Measurements from ENCODE around the gene EDN2.

Gene EDN2

DNA sequence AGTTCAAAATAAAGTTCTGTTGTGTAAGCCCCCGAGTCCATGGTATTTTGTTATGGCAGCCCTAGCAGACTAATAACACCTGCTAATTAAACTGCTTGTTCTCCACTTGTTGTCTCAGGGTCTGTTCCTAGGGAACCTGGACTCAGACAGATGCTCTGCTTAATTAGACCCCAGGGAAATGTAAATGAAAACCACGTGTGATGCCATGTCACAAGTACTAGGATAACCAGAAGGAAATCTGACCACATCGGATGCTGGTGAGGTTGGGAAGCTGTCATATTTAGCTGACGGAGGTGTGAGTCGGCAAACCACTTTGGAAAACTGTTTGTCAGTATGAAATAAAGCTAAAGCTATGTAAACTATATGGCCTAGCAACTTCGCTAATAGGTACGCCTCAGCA is 19.6 kb downstream of the EDN2 start:
- DNase-seq (ENCODE audit: low spot score) = no peak

DNA sequence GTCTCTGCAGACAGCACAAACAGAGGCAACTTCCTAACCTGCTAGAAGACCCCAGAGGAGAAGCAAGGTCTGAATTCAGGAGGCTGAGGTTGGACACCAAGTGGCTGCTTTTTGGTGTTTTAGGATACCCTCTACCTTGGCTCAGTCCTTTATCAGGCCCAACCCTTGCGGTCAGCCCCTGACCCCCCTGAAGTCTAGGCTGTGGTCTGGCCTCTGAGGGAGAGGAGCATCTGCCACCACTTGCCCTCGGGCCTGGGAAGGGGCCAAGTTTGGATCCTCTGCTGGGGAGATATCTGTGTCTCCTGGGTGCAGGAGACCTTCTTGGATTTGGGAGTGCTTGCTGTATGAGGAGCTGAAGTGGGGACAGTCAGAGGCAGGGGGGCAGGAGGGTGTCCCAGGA is 21.0 kb downstream of the EDN2 start:
- no peak for DNase-seq (ENCODE audit: low spot score)

DNA sequence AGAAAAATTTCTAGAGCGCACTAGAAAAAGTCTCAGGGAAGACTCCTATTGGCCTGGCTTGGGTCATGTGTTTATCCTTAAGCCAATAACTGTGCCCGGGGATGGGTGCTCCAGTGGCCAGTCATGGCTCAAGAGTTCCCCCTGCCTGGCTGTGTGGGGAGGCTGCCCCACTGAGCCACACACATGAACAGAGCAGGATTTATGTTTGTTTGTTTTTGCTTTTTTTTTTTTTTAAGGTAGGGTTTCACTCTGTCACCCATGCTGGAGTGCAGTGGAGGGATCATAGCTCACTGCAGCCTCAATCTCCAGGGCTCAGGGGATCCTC is 21.8 kb downstream of the EDN2 start:
- DNase-seq (ENCODE audit: low spot score) = no peak

DNA sequence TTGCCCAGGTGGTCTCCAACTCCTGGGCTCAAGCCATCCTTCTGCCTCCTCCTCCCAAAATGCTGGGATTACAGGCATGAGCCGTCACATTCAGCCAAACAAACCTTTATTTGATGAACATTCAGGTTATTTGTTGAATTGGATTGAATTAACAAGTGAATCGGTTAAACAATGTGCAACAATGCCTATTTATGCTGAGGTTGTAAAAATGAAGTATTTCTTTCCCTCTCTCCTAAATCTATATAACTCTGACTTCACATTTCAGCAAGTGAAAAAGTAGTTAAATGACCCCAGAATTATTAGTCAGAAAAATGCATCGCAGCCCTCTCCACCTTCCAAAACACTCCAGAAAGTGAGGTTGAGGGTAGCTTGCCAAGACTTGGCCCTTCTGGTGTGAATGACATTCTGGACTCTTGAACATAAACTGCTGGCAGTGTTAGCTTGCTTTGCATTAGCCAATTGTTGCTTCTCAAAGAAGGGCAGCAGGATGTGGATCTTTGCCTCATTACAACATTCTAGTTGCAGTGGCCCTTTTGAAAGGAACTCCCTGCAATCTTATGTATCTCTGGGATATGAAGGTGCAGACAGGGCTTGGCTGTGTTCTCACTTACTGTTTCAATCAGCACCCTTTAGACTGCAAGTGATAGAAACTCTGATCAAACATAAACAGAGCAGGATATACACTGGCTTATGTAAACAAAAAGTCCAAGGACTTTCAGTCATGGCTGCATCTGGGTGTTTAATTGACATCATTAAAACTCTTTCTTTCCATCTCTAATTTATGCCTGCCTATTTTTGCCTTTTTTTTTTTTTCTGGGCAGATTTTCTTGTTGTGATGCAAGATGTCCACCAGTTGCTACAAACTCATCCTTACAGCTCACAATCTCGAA is 22.4 kb downstream of the EDN2 start:
- no peak for DNase-seq (ENCODE audit: low spot score)

DNA sequence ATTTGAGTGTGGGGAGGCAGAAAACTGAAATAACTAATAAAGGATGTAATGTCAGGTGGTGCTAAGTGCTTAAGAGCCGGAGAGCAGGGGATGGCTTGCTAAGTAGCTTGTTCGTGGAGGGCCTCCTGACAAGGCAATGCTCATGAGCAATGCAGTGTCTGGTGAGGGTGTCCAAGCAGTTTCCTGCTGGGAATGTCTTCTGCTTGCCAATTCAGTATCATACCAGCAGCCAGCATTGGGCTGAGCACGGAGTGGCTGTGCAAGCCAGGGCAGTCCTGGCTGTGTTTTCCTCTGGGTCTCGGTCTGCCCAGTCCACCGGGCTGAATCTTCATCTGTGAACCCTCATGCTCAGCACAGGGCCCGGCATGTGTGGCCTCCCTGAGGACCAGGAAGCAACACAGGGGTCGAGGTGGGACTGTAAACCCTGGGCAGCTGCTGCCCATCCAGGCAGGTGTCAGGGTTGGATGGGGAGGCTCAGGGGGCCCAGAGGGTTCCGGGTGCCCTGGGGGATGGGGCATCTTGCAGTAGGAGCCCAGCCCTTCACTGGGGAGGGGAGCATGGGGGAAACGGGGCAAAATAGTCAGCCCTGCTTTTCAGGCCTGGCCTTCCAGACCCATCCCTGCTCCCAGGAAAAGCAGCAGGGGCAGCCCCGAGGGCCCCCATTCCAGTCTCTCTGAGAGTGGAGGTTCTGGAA is 27.5 kb downstream of the EDN2 start:
- DNase-seq (ENCODE audit: low spot score) = no peak

DNA sequence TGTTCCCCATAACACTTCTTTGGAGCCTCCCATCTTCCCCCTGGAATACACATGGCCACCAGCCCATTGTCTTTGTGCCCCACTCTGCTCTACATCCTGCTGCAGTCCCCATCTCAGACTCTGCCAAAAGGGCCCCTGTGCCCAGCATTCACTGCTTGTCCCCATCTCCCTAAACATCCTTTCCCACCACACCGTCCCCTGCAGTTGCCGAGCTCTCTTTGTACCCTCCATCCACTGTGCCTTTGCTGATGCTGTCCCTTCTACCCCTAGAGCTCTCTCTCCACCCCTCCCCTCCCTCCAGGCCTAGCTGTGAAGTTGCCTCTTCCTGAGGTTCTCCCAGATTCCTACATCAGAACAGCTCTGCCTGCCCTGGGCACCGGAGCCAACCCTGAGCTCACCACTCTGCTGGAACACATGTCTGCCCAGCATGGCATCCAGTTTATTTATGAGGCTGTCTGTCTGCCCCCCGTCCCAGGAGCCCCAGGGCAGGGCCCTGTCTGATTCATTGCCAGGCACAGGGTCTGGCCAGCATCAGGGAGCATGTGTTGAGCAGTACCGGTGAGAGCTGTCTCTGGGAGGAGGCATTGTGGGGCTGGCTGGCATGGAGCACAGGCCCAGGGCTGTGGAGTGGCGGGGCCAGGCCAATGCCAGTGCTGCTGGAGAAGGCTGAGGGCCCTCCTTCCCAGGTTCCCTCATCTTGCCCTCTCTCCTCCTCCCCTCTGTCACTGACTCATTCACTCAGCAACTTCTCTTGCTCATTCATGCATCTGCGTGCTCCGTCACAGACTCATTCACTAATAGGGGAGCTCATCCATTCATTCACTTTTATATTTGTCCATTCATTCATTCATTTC is 28.8 kb downstream of the EDN2 start:
- no peak for DNase-seq (ENCODE audit: low spot score)

DNA sequence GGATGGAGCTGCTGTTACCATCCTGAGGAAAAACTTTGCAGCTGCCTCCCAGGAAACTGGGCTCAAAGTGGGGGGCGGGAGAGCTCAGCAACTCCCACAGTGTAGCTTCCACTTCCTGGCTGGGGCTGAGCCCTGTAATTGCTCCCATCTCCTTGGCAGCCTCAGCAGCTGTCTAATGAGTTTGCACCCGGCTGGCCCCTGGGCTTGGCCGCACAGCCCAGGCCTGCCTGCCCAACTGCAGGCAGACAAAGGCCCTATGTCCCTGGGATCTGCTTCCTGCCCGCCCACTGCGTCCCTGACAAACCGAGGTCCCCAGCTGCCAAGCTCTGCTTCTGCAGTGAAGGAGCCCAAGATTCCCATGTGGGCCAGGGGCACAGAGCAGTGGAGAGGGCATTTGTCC is 30.1 kb downstream of the EDN2 start:
- no peak for DNase-seq (ENCODE audit: low spot score)

DNA sequence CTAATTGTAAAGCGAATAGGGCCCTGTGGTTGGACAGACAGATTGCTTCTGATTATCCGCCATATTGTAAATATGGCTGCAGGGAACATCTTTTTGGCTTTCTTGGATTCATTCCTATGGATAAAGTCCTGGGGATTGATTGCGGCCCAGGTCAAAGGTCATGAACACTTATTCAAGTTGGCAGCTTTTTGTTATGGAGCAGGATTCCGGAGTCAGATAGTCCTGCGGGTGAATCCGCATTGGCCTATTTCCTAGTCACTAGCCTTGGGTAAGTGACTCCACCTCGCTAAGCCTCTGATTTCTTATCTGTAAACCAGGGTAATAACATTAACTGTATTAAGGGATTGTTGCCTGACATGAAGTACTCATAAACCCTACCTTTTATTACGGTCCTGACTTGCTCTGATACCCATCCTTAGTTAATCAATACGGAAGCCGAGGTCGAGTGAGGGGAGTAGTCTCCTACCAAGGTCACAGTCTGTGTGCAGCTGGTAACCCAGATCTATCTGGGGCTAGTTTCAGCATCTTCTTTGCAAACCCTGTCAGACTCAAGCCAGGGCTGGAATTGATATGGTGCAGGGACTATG is 31.7 kb downstream of the EDN2 start:
- no peak for DNase-seq (ENCODE audit: low spot score)

DNA sequence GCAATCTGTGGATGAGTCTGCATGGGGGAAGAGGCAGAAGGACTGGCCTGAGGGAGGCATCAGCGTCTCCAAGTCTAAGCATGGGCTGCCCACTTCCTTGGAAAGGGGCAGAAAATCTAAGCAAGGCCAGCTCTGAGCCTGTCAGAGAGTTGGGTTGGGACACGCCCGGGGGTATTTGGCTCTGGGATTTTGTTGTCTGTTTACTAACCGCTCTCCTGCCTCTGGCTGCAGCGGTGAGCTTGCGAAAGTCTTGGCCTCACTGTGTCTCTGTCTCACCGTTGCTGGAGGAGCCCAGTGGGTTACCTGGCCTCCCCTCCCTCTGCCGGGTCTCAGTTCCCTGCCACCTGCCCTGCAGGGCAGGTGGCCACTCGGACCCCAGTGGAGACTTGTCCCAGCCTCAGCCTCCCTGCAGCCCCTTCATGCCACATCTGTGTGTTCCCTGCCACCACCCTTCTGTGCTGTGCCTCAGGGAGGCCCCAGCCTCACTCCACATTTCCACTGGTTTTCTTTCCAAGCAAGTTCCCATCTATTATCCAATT is 33.7 kb downstream of the EDN2 start:
- no peak for DNase-seq (ENCODE audit: low spot score)

DNA sequence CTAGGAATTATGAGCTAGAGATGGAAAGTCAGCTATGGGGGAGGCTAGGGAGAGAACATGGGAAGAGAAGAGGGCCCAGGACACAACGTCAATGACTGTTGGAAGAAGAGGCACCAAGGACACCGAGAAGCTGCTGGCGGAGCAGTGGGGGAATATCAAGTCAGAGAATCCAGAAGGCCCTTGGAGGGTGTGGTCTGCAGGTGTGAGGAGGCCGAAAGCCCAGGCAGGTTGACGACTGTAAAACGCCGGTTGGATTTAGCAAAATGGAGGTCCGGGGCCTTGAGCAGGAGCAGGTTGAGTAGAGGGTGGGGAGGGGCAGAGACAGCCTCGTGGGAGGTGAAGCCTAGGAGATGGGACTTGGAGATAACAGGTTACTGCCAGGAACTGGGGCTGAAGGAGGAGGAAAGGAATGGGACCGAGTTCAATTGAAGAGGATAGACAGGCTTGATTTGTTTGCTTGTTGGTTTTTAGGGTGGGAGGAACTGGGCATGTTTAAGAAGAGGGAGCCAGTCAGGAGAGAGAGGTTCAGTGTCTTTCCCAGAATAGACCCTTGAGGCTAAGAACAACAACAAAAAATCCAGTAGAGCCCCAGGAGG is 35.1 kb downstream of the EDN2 start:
- DNase-seq (ENCODE audit: low spot score) = no peak

DNA sequence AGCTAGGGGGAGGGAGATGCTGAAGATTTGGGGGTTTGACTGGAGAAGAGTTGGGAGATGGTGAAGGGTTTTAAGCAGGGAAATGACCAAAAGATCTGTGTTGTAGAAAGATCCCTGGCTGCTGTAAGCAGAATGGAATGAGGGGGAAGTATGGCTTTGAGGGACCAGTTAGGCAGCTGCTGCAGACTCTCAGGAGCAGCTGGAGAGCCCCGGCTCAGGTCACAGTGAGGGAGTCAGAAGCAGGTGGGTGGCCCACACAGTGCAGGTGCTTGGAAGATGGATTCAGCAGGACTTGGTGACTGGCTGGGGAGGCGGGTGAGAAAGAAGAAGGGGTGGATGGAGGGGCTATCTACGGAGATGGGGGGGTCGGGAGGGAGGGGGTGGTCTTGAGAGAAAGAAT is 35.7 kb downstream of the EDN2 start:
- DNase-seq (ENCODE audit: low spot score) = no peak

DNA sequence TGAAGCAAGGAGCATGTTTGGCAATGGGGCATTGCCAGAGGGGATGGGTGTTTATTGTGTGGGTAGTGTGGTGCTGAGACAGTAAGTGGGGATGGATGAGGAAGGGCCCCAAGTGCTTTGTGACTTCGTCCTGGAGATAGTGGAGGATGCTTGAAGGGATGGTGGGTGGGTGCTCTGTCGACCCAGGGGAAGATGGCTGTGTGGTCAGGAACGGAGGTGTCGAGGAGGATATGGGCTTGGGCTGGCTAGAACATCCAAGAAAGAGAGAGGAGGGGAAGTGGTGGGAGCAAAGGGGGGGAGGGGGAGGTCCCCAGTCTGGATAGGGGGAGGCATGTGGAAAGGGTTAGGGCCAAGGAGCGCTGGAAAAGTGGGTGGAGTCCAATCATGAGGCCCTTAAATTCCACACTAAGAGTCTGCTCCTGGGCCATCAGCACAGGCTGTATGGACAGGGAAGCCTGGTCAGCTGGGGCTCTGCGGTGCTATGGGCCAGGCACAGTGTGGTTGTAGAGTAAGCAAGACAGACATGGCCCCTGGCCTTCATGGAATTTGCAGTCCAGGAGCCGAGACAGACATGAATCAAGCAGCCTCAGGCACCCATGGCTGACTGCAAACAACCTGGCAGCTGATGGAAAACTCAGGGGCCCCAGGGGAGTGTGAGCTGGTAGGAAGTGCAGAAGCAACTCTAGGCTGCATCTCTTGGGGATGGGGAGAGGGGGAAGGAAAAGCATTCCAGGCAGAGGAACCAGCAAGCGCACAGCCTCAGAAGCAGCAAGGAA is 36.3 kb downstream of the EDN2 start:
- no peak for DNase-seq (ENCODE audit: low spot score)

DNA sequence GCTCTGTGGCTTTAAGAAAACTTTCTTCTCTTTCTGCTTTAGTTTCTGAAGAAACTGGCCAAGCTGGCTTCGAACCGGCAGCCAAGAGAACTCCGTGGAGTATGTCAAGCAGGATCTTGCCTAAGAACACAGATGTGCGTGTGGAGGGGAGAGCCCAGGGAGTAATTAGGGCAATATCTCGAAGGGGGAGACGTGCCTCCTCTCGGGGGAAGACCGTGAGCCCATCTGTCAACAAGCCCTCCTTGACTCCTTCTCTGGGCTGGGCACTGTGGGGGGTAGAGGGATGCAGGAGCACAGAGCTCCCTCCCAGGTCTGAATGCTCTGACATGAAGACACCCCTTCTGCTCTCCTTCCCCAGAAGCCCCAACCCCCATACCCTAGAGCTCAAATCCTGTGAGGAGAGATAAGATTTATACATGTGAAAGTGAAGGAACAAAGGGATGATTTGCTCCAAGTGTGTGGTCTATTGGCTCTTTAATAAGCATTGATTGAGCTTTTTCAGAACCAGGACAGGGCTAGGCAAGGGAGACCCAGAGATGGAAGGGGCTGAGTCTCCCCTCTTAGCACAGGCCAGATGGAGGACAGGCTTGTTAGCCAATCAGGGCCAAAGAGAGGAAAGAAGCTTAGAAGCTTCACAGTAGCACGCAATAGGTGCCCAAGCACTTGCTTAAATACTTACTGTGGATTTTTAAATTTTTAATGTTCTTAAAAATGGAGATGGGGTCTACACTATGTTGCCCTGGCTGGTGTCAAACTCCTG is 37.5 kb downstream of the EDN2 start:
- DNase-seq (ENCODE audit: low spot score) = no peak

DNA sequence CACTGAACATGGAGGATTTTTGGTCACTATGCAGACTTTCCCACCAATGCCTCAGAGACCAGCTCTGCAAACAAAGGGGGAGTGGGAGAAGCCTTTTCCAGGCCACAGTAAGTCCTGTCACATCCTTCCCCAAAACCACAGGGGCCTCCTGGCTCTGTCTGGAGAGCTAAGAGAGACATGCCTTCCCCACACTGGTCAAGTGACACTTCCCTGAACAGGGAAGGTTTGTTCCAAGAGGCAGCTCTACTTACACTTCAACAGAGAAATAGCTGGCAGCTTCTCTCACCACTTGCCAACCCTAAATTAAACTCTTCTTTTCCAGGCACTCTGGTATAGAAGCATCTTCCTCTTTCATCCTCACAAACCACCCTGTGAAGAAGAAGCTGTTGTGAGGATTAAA is 39.7 kb downstream of the EDN2 start:
- no peak for DNase-seq (ENCODE audit: low spot score)

DNA sequence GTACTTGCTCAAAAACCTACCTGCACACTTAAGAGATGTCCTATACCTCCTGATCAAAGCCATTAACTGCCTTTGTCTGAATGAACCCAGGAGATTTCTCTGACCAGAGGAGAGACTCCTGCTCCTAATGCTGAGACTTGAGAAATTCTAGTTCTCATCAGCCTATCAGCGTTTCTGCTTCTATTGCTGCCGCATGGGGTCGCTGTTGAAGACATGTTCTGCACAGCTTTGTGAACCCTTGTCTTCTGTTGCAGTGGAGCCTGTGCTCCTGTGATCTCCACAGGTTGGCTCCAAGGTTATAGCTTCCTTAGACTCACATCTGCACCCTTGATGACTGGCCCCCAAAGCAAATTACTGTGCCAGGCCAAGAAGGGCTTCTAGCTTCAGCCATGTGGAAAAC is 40.2 kb downstream of the EDN2 start:
- no peak for DNase-seq (ENCODE audit: low spot score)

DNA sequence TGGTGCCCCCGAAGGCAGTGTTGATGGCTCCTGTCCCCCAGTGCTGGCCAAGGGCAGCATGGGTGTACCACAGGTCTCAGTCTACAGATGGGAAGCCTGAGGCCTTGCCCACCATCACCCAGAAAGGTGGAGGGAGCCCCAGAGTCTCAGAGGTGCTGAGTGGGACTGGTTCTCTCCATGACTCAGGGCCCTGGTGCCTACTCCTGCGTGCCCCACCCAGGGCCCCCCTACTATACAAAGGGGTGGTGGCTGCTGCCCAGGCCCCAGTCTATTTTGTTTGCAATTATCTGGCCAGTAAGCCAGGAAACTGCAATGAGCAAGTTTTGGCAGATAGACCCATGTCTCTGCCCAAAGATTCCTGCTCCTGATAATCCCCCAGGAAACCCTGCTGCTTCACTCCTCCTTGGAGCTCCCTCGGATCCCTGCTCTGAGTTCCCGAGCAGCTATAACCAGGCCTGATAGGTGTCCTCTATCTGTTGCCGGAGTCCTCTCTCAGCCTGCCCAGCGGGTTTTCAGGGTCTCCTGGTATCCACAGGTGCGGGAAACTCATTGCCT is 41.7 kb downstream of the EDN2 start:
- DNase-seq (ENCODE audit: low spot score) = no peak

DNA sequence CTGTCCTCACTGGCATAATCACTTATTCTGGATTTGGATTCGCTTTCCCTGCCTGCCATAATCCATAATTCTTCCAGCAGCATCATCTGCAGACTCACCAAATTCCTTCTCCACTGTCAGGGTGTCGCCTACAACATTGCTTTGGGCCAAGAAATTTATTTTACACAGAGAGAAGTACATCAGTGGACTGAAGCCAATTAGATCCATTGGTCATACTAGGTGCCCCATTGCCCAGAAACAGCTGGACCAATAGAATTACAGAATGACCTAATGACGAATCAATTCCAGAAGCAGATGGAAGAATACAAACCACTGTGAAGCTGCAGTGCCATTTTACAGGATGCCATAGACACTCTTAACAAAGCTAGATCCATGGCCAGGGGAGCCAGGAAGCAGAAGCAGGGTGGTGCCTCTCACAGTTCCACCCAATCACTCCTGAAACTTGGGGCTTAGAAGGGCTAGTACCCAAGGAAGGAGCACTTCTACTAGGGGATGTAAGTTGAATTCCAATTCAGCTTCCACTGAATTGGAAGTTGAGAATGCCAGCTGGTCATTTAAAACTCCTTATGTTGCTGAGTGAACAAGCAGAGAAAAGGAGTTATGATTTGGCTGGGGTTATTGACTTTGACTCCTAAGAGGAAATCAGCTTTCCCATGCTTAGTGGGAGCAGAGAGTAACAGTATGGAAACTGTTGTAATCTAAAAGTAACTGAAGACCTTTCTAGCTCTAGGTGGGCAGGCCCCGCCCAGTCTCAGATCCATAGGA is 44.0 kb downstream of the EDN2 start:
- DNase-seq (ENCODE audit: low spot score) = no peak

DNA sequence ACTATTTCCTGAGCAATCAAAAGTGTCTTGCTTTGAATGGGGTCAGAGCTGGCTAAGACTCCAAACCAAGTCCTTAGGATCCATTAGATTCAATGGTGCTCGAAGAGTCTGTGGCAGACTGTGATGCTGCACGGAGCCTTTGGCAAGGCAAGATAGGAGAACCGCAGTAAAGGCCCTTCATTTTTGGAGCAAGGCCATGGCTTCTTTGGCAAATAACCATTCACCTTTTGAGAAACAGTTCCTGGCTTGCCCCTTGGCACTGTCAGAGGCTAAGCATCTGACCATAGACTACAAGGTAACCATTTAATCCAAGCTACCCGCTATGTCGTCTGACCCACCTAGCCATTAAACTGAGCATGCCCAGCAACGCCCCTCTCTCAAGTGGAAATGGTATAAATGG is 45.2 kb downstream of the EDN2 start:
- DNase-seq (ENCODE audit: low spot score) = no peak

DNA sequence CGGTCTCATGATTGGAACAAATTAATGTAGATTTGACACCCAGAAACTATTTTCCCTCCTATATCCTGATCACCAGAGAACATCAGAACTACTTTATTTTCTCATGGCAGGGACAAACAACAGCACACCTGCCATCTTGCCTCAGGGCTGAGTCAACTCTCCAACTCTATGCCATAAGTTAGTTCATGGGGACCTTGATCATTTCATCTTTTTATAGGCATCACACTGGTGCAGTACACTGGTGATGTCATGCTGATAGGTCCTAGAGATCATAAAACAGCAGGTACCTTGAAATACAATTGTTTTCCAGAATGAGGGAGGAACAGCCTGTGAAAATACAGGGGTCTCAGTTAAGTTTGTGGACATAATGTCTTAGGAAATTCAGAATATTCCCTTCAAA is 45.8 kb downstream of the EDN2 start:
- no peak for DNase-seq (ENCODE audit: low spot score)

Measured in CD4-positive, alpha-beta T cell treated with Interleukin-15 for 4 hours (primary cell).